ENCODE measurements around the gene AGPAT2.

The AGPAT2 gene

GRCh38 chr9:136671254-136671614 is 16.0 kb downstream of the AGPAT2 start:
- TF ChIP-seq CTCF (IDR thresholded peaks at IDR 0.05) (no peak), ZFX (IDR thresholded peaks at IDR 0.05; ENCODE audit: borderline replicate concordance) (no peak)
- H3K27ac ChIP-seq, result no peak overlapping the region

- no peak for TF ChIP-seq ZFX (IDR thresholded peaks at IDR 0.05; ENCODE audit: borderline replicate concordance)
- TF ChIP-seq CTCF (IDR thresholded peaks at IDR 0.05), result no peak
- no peak overlapping the region for H3K27ac ChIP-seq
Observed at GRCh38 chr9:136670576-136671253, 16.5 kb downstream of the AGPAT2 start.

GRCh38 chr9:136669791-136670464 is 17.3 kb downstream of the AGPAT2 start:
- H3K27ac ChIP-seq, result no peak overlapping the region
- no peak for TF ChIP-seq CTCF (IDR thresholded peaks at IDR 0.05)
- no peak for TF ChIP-seq ZFX (IDR thresholded peaks at IDR 0.05; ENCODE audit: borderline replicate concordance)

- no peak overlapping the region for H3K27ac ChIP-seq
- no peak for TF ChIP-seq ZFX (IDR thresholded peaks at IDR 0.05; ENCODE audit: borderline replicate concordance)
Observed at GRCh38 chr9:136668983-136669790, 18.1 kb downstream of the AGPAT2 start.

GRCh38 chr9:136667940-136668760 is 19.1 kb downstream of the AGPAT2 start:
- H3K27ac ChIP-seq, result no peak overlapping the region
- TF ChIP-seq CTCF (IDR thresholded peaks at IDR 0.05) (no peak), ZFX (IDR thresholded peaks at IDR 0.05; ENCODE audit: borderline replicate concordance) (no peak)

- no peak for TF ChIP-seq ZFX (IDR thresholded peaks at IDR 0.05; ENCODE audit: borderline replicate concordance)
- TF ChIP-seq CTCF (IDR thresholded peaks at IDR 0.05), result no peak
- H3K27ac ChIP-seq, result no peak overlapping the region
Observed at GRCh38 chr9:136667214-136667939, 19.9 kb downstream of the AGPAT2 start.

All from 22Rv1 (cell line).